Stimulated activated CD4-positive, alpha-beta T cell treated with anti-CD3 and anti-CD28 coated beads, TNF-alpha, amount 100 ng/mL, for 48 hours (primary cell): ENCODE measurements around the gene C1GALT1C1.

ENCODE experiments used
- DNase-seq, 3 donors: peaks; one replicate each; pipeline ENCODE4 v3.0.0-alpha.2; 2020; ENCODE audit warnings: low read depth in 3 of 3

The C1GALT1C1 gene

DNA sequence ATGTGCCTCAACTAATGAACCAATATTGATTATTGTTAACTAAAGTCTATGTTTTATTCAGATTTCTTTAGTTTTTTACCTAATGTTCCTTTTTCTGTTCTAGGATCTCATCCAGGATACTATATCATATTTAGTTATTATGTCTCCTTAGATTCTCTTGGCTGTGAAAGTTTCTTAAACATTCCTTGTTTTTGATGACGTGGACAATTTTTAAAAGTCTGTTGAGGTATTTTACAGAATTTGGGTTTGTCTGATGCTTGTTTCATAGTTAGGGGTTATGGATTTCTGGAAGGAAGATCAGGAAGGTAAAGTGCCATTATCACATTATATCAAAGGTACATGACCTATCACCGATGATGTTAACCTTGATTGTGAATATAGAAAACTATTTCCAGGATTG lies 44.2 kb downstream of the C1GALT1C1 start:
- DNase-seq = no peak
